Calu3 (cell line): ENCODE measurements around the gene NDUFB10. TPM values are rescaled to one million over a fixed set of nuclear protein-coding genes. Genes with fewer than 3 reads are reported as not detected.

ENCODE experiments used
- BruUV-seq: library from RNA; stranded (reverse); fragments of 400-500 nt; replicated peaks from 2 replicates; lab custom pipeline; 2021; lab: Mats Ljungman, UMichigan
- CTCF ChIA-PET: fragments of 300-600 bp; sonication (Branson Sonifier 250); formaldehyde crosslinking; loops from one replicate; lab custom pipeline; 2022; ENCODE audit warnings: antibody characterized with exemption; lab: Charles Lee
- DNase-seq: peaks from one replicate; pipeline ENCODE4 v3.0.0; 2022
- H3K27ac Mint-ChIP-seq: one replicate; pipeline ENCODE4 v1.8.0; 2022; ENCODE audit warnings: mixed read lengths; ENCODE audit not compliant: unreplicated experiment
- H3K27me3 Mint-ChIP-seq: one replicate; pipeline ENCODE4 v1.8.0; 2022; ENCODE audit warnings: mixed read lengths; ENCODE audit not compliant: unreplicated experiment
- H3K36me3 Mint-ChIP-seq: one replicate; pipeline ENCODE4 v1.8.0; 2022; ENCODE audit warnings: mild to moderate bottlenecking, moderate library complexity, mixed read lengths; ENCODE audit not compliant: insufficient read depth, unreplicated experiment
- H3K4me1 Mint-ChIP-seq: one replicate; pipeline ENCODE4 v1.8.0; 2022; ENCODE audit warnings: mild to moderate bottlenecking, low read depth, mixed read lengths; ENCODE audit not compliant: unreplicated experiment
- H3K4me3 Mint-ChIP-seq: one replicate; pipeline ENCODE4 v1.8.0; 2022; ENCODE audit warnings: mild to moderate bottlenecking, low read depth, moderate library complexity, mixed read lengths; ENCODE audit not compliant: unreplicated experiment
- H3K9me3 Mint-ChIP-seq: one replicate; pipeline ENCODE4 v1.8.0; 2022; ENCODE audit warnings: low read depth, mixed read lengths; ENCODE audit not compliant: unreplicated experiment
- CTCF ChIP-seq: fragments of 200-600 bp; IDR thresholded peaks from one replicate; pipeline ENCODE4 v1.8.0; 2022; ENCODE audit warnings: antibody characterized with exemption; ENCODE audit not compliant: unreplicated experiment
- intact Hi-C: fragments of 100-400 bp; cut with micrococcal nuclease; formaldehyde crosslinking; loops from one replicate; pipeline ENCODE4 v1.10.0; 2022; ENCODE audit not compliant: unreplicated experiment
- total RNA-seq: library from RNA; stranded (reverse); gene quantifications from 2 replicates; pipeline ENCODE4 v1.2.3, GENCODE V29; 2022

Gene NDUFB10
- total RNA-seq, 1 experiment from 2014 or later, result 148 TPM

DNA sequence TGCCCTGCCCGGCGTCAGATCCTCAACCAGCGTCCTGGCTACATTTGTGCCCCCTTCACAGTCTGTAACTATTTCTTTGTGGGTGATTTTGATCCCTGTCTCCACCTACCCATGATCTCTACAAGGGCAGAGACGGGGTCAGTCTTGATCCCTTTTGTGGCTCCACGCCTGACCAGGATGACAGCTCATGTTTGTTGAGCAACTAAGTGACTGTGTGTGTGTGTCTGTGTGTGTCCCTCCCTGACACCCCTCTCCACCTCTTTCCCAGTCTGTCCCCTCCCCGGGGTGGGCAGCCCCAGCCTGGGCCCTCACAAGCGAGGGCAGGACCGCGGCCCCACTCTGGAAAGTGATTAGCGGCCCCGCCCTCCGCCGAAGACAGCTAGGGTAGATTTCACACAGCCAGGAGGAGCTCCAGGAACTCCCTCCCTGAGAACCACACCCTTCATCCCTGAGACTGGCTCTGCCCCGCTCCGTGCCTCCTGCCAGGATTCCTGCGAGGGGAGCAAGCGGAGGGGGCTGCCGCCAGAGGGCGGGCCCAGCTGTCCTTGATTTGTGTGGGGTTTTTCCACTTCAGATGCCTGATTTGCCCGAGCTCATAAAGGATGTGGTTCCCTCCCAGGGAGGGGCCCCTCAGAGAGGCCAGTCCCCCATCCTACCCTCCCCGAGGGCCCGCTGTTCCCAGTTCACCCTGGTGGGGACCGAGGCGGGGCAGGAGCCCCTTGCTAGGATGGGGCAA lies 35.9 kb upstream of the NDUFB10 start:
- intact Hi-C loops, result no loop called here
- Mint-ChIP-seq H3K4me1 (peaks cover 23% of the 10 kb centered on the region), H3K27ac (no peak overlapping the region), H3K27me3 (peaks cover 69% of the 10 kb centered on the region), H3K9me3 (no peaks in the 10 kb centered on the region), H3K36me3 (peaks cover 10% of the 10 kb centered on the region), H3K4me3 (no peak overlapping the region)
- peak; percentile 22 for TF ChIP-seq CTCF
- BruUV-seq, result no TSS peak
- DNase-seq, result peak; percentile 60
- CTCF ChIA-PET, result interaction anchor here (0.5 to 1.8 kb wide), 7 partner anchors 17 to 60 kb away, joined by 3 to 6 read pairs (median 3); no protein-coding TSS in a partner anchor

DNA sequence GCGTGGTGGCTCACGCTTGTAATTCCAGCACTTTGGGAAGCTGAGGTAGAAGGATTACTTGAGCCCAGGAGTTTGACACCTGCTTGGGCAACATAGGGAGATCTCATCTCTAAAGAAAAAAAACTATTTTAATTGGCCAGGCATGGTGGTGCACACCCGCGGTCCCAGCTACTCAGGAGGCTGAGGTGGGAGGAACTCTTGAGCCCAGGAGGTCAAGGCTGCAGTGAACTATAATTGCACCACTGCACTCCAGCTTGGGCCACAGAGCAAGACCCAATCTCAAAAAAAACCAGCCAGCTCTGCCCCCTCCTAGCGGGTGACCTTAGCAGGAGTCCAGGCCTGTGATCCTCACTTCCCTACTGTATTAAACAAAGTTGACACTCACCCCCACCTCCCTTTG lies 35.2 kb upstream of the NDUFB10 start:
- Mint-ChIP-seq H3K36me3 (peaks cover 10% of the 10 kb centered on the region), H3K27ac (no peak overlapping the region), H3K4me3 (no peak overlapping the region), H3K9me3 (no peaks in the 10 kb centered on the region), H3K27me3 (peaks cover 63% of the 10 kb centered on the region), H3K4me1 (peaks cover 23% of the 10 kb centered on the region)
- no peak for DNase-seq
- CTCF ChIA-PET, result interaction anchor here (0.8 to 1.8 kb wide), 4 partner anchors 17 to 60 kb away, joined by 3 to 6 read pairs (median 4); no protein-coding TSS in a partner anchor
- no TSS peak for BruUV-seq
- no peak for TF ChIP-seq CTCF
- intact Hi-C loops, result no loop called here

GRCh38 chr16:1926271-1926670 lies 33.1 kb upstream of the NDUFB10 start:
- Mint-ChIP-seq H3K36me3 (peaks cover 4% of the 10 kb centered on the region), H3K4me3 (no peak overlapping the region), H3K27me3 (peaks cover 41% of the 10 kb centered on the region), H3K27ac (no peak overlapping the region), H3K9me3 (no peaks in the 10 kb centered on the region), H3K4me1 (peaks cover 14% of the 10 kb centered on the region)
- intact Hi-C loops, result no loop called here
- DNase-seq, result no peak
- CTCF ChIA-PET, result interaction anchor here (0.6 to 1.1 kb wide), 2 partner anchors 17 to 102 kb away, joined by 3 to 4 read pairs; partner anchors contain the start of gene MSRB1
- no TSS peak for BruUV-seq
- no peak for TF ChIP-seq CTCF

DNA sequence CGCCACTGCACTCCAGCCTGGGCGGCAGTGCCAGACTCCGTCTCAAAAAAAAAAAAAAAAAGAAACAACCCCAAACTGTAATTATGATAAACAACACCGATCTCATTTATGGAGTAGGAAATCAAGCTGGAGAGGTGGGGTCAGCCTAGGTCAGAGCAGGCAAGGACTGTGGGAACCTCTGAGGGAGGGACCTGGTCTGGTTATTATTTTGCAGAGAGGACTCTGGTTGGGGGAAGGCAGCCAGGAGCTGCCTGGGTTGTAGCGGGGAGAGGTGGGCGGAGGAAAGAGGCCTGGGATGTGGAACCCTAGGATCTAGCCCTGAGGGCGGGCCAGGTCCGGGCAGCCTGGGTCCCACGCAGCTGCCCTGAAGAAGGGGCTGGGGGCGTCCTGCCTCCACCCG lies 30.2 kb upstream of the NDUFB10 start:
- DNase-seq, result no peak
- no peaks in the 10 kb centered on the region for H3K36me3 Mint-ChIP-seq
- TF ChIP-seq CTCF, result no peak
- intact Hi-C loops, result loop anchor here (2.0 kb wide), 1 partner anchor 66 kb away; no protein-coding TSS in a partner anchor
- CTCF ChIA-PET, result interaction anchor here (0.7 kb wide), 1 partner anchor 107 kb away, joined by 6 read pairs; no protein-coding TSS in a partner anchor
- no peak overlapping the region for H3K27ac Mint-ChIP-seq
- no peaks in the 10 kb centered on the region for H3K9me3 Mint-ChIP-seq
- no peaks in the 10 kb centered on the region for H3K4me1 Mint-ChIP-seq
- no TSS peak for BruUV-seq
- peaks cover 13% of the 10 kb centered on the region for H3K27me3 Mint-ChIP-seq
- H3K4me3 Mint-ChIP-seq, result peak overlapping the region; percentile 28
